EH (cell line): ENCODE results near the gene HS1BP3.
A peak's percentile ranks its signal among the peaks of the same experiment; 100 is the strongest.

Source experiments
- DNase-seq: peaks from one replicate; pipeline ENCODE4 v3.0.0-alpha.2; 2015; ENCODE audit warnings: low read depth

HS1BP3 gene

GRCh38 chr2:20674974-20675679, 24.2 kb upstream of the HS1BP3 start:
- DNase-seq, result peak; percentile 91

GRCh38 chr2:20674309-20674965, 23.5 kb upstream of the HS1BP3 start:
- no peak for DNase-seq

GRCh38 chr2:20673686-20674308, 22.9 kb upstream of the HS1BP3 start:
- no peak for DNase-seq

GRCh38 chr2:20672201-20672951, 21.5 kb upstream of the HS1BP3 start:
- no peak for DNase-seq

GRCh38 chr2:20671736-20672080, 20.8 kb upstream of the HS1BP3 start:
- no peak for DNase-seq

- DNase-seq, result no peak
Measured at GRCh38 chr2:20671036-20671735, 20.3 kb upstream of the HS1BP3 start.

GRCh38 chr2:20670315-20671035, 19.6 kb upstream of the HS1BP3 start:
- DNase-seq, result no peak

- no peak for DNase-seq
Measured at GRCh38 chr2:20669562-20670314, 18.8 kb upstream of the HS1BP3 start.

GRCh38 chr2:20668871-20669475, 18.1 kb upstream of the HS1BP3 start:
- no peak for DNase-seq

GRCh38 chr2:20668451-20668850, 17.6 kb upstream of the HS1BP3 start:
- DNase-seq, result no peak

- DNase-seq, result no peak
Measured at GRCh38 chr2:20667531-20668401, 16.9 kb upstream of the HS1BP3 start.

GRCh38 chr2:20667151-20667530, 16.2 kb upstream of the HS1BP3 start:
- DNase-seq, result no peak

- DNase-seq, result peak; percentile 47
Measured at GRCh38 chr2:20666304-20667150, 15.6 kb upstream of the HS1BP3 start, which contains the start of gene GDF7. Gene GDF7 (plus strand): TSS chr2:20667144. CDS start chr2:20667240, 96 bp downstream.

- no peak for DNase-seq
Measured at GRCh38 chr2:20666005-20666303, 15.1 kb upstream of the HS1BP3 start.

- no peak for DNase-seq
Measured at GRCh38 chr2:20665243-20666004, 14.5 kb upstream of the HS1BP3 start.

GRCh38 chr2:20664431-20665242, 13.7 kb upstream of the HS1BP3 start:
- DNase-seq, result no peak

- DNase-seq, result no peak
Measured at GRCh38 chr2:20664071-20664390, 13.1 kb upstream of the HS1BP3 start.
